HG02970 (cell line): ENCODE data around the gene DNASE1L1.

Experiments
- ATAC-seq: cut with Tn5 transposase; IDR thresholded peaks from one replicate; pipeline ENCODE4 v1.9.1; 2021; ENCODE audit warnings: mild to moderate bottlenecking, moderate library complexity, moderate number of reproducible peaks; ENCODE audit not compliant: unreplicated experiment, low FRiP score

The DNASE1L1 gene

GRCh38 chrX:154388094-154388493 is 21.0 kb downstream of the DNASE1L1 start:
- ATAC-seq = peak; percentile 26

- no peak for ATAC-seq
Measured at GRCh38 chrX:154384284-154384892, 24.7 kb downstream of the DNASE1L1 start.

GRCh38 chrX:154383359-154384283 is 25.4 kb downstream of the DNASE1L1 start:
- no peak for ATAC-seq

GRCh38 chrX:154382483-154383069 is 26.5 kb downstream of the DNASE1L1 start:
- ATAC-seq = no peak

GRCh38 chrX:154381271-154381670 is 27.8 kb downstream of the DNASE1L1 start:
- ATAC-seq = no peak

- no peak for ATAC-seq
Measured at GRCh38 chrX:154380787-154381186, 28.3 kb downstream of the DNASE1L1 start.

- no peak for ATAC-seq
Measured at GRCh38 chrX:154380153-154380552, 28.9 kb downstream of the DNASE1L1 start.

GRCh38 chrX:154379569-154379951 is 29.5 kb downstream of the DNASE1L1 start:
- no peak for ATAC-seq

- peak; percentile 77 for ATAC-seq
Measured at GRCh38 chrX:154378799-154379568, 30.1 kb downstream of the DNASE1L1 start, which contains the start of gene EMD. TSS of gene EMD (plus strand) at chrX:154379295. CDS start at chrX:154379485, 190 bp downstream.

- no peak for ATAC-seq
Measured at GRCh38 chrX:154378059-154378798, 30.8 kb downstream of the DNASE1L1 start.

GRCh38 chrX:154376774-154377173 is 32.3 kb downstream of the DNASE1L1 start:
- no peak for ATAC-seq

- ATAC-seq = no peak
Measured at GRCh38 chrX:154375156-154375504, 33.9 kb downstream of the DNASE1L1 start.

GRCh38 chrX:154374313-154375155 is 34.5 kb downstream of the DNASE1L1 start, which contains the start of gene FLNA:
TSS of gene FLNA (minus strand) at chrX:154374634. CDS start at chrX:154371245, 3,389 bp downstream.
- ATAC-seq = no peak

GRCh38 chrX:154373340-154374306 is 35.4 kb downstream of the DNASE1L1 start:
- no peak for ATAC-seq

GRCh38 chrX:154372612-154373022 is 36.4 kb downstream of the DNASE1L1 start:
- no peak for ATAC-seq

- ATAC-seq = no peak
Measured at GRCh38 chrX:154371789-154372300, 37.2 kb downstream of the DNASE1L1 start.

- peak; percentile 45 for ATAC-seq
Measured at GRCh38 chrX:154371017-154371788, 37.9 kb downstream of the DNASE1L1 start.
